DND-41 (cell line): Measurements from ENCODE around the gene PAFAH1B2.

Source experiments
- CTCF ChIP-seq: IDR thresholded peaks from 2 replicates; pipeline ENCODE4 v1.5.1; 2012; ENCODE audit warnings: borderline replicate concordance, low read length, moderate library complexity, mild to moderate bottlenecking; ENCODE audit not compliant: poor library complexity, severe bottlenecking; ENCODE audit errors: extremely low read depth
- EZH2 ChIP-seq: IDR thresholded peaks from 3 replicates; pipeline ENCODE4 v1.6.1; 2012; ENCODE audit warnings: borderline replicate concordance, low read depth, mild to moderate bottlenecking, moderate library complexity, low read length, inconsistent platforms; ENCODE audit not compliant: severe bottlenecking

- TF ChIP-seq EZH2, result no peak
- TF ChIP-seq CTCF, result no peak
These were observed 45.3 kb downstream of the PAFAH1B2 start for GRCh38 chr11:117189191-117189940.
